A549 treated with GW870086 at 1 μM for 4 hours (cell line): Measurements from ENCODE around the gene KBTBD12. TPM values are rescaled to one million over a fixed set of nuclear protein-coding genes. Genes with fewer than 3 reads are reported as not detected.

Source experiments
- total RNA-seq: library from RNA; stranded (reverse); fragments of 200-300 nt; extraction: Qiagen RNA extraction; gene quantifications from 5 replicates; pipeline ENCODE4 v1.2.3, GENCODE V29; 2022; ENCODE audit warnings: low read depth

The KBTBD12 gene
- not detected in 5 replicates for total RNA-seq

GRCh38 chr3:127915115-127915936 is at the start of gene KBTBD12:
Gene KBTBD12, plus strand, starts transcription at chr3:127915232. Its CDS starts 7,830 bp downstream, at chr3:127923062.

Other genes starting within 250 kb of the KBTBD12 start
- gene ABTB1, start 242.3 kb upstream of the KBTBD12 start, total RNA-seq = 12.8 to 18.1 TPM (median 16.2 TPM) in 5 replicates
- 64.9 to 77.9 TPM (median 72.2 TPM) in 5 replicates for gene MGLL, start 92.7 kb upstream of the KBTBD12 start, total RNA-seq
- gene SEC61A1, start 137.2 kb downstream of the KBTBD12 start, total RNA-seq = 113 to 131 TPM (median 124 TPM) in 5 replicates
- gene RUVBL1, start 208.6 kb downstream of the KBTBD12 start, total RNA-seq = 95.1 to 103 TPM (median 102 TPM) in 5 replicates
- 8.3 to 10.5 TPM (median 9.8 TPM) in 5 replicates for gene EEFSEC, start 238.2 kb downstream of the KBTBD12 start, total RNA-seq